ENCODE results near the gene C8A.

C8A gene

GRCh38 chr1:56880774-56881173 lies 26.2 kb downstream of the C8A start:
- no peak overlapping the region for H3K4me3 ChIP-seq (ENCODE audit: low read depth, low read length)

DNA sequence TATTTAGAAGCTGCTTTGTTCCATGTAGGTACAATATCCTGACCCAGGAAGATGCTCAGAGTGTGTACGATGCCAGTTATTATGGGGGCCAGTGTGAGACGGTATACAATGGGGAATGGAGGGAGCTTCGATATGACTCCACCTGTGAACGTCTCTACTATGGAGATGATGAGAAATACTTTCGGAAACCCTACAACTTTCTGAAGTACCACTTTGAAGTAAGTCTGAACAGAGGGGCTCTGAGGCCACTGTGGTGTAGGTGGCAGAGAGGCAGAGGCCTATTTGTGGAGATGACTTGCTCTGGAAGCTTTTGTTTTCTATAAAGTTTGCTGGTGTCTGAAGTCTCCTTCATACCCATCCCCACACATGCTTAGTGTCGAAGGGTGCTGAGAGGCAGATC lies 26.8 kb downstream of the C8A start:
- H3K4me3 ChIP-seq (ENCODE audit: low read depth, low read length) = no peak overlapping the region

DNA sequence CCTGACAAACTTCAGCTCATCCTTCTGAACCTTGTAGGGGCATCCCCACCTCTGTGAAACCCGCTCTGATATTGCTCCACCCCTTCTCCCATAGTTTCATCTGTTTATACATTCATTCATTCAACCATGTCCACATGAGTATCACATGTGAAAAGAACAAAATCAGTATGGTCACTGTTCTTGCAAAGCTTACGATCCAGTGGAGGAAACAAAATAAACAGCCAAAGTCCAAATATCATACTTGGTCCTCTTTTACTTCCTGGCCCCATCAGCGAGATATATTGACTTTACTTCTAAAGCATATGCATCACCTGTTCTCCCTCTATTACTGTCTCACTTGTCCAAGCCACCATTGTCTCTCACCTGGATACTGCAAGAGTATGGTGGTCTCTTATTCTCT lies 35.6 kb downstream of the C8A start:
- no peak overlapping the region for H3K4me3 ChIP-seq (ENCODE audit: low read depth, low read length)

DNA sequence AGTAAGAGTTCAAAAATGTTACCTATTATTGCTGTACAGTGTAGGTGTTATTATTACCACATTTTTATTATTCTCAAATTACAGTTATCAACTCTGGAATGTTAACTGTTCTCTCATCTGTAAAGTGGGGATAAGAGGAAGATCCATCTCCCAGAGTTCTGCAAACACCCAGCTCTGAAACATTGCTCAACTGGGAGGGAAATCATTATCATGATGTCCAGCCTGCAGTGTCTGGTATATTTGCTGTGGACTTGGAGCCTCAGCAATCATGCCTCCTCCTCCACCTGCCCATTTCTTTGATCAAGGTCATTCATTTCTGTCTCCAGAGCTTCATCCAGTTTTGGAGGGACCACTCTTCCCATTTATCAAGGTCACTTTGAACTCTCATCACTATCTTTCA lies 39.4 kb downstream of the C8A start:
- H3K4me3 ChIP-seq (ENCODE audit: low read depth, low read length) = no peak overlapping the region

GRCh38 chr1:56897150-56898004 lies 42.8 kb downstream of the C8A start:
- H3K4me3 ChIP-seq (ENCODE audit: low read depth, low read length) = no peak overlapping the region

- no peak overlapping the region for H3K4me3 ChIP-seq (ENCODE audit: low read depth, low read length)
Measured at GRCh38 chr1:56898005-56898373, 43.4 kb downstream of the C8A start.

GRCh38 chr1:56898879-56899278 lies 44.3 kb downstream of the C8A start:
- no peak overlapping the region for H3K4me3 ChIP-seq (ENCODE audit: low read depth, low read length)

DNA sequence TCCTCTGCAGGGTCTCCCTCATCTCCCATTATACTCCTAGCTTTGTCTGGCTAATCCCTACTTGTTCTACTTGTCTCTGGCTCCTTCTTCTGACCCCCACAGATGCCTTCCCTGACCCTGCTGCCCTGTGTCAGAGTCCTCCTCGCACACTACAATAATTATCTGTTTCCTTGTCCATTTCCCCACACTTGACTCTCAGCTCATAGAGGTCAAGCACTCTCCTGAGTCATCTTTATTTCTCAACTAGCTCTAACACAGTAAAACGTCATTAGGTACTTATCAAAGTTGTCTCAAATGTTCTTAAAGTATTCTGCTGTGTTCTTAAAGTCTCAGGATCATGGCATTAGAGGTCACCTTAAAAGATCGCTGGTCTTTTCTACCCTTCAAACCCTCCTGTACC lies 47.1 kb downstream of the C8A start:
- no peak overlapping the region for H3K4me3 ChIP-seq (ENCODE audit: low read depth, low read length)

DNA sequence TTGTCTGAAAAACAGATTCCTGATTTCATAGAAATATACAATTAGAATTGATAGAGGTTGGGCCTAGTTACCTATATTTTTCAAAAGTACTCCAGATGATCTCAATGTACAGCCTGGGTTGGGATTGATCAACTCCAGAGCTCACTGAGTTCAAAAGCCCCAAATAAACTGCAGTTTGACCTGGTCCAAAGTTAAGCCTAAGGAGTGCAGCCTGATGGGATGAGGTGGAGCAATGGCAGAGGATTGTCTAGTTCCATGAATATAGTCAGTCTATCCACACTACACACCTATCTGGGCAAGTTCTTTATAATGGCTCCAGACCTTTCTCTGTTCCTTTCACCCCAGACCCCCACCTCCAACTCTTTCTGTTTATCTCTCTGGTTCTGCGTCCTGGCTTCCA lies 49.2 kb downstream of the C8A start:
- no peak overlapping the region for H3K4me3 ChIP-seq (ENCODE audit: low read depth, low read length)

DNA sequence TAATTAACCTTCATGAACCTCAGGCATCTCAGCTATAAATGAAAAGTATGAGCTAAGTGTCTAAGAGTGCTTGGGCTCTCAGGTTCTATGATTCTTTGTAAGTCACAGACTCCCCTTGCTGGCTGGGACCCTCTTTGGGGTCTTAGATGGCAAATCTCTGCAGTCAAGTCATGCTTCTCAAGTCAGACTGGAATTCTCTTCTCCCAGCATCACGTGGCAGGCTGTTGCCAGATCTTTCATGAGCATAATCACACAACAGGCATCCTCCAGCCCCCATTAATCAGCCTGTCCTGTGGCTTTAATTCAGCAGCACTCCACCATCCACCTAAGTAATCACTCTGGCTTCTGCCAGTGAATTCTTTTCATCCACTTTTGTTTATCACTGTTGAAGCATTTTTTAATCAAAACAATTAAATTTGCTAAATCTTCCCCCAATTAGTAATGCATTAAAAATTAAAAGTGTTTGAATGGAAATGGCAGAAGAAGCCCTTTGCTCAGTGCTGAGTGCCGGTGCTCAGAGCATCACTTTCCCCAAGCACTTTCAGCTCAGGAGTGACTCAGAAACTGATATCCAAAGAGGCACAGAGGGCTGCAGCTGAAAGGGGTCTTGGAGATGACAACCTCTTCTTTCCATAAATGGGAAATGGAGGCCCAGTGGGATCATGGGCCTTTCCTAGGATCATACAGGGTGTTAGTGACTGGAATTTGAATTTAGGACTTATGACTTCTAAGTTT lies 50.2 kb downstream of the C8A start:
- H3K4me3 ChIP-seq (ENCODE audit: low read depth, low read length) = no peak overlapping the region

- H3K4me3 ChIP-seq (ENCODE audit: low read depth, low read length) = no peak overlapping the region
Measured at GRCh38 chr1:56905667-56906066, 51.1 kb downstream of the C8A start.

DNA sequence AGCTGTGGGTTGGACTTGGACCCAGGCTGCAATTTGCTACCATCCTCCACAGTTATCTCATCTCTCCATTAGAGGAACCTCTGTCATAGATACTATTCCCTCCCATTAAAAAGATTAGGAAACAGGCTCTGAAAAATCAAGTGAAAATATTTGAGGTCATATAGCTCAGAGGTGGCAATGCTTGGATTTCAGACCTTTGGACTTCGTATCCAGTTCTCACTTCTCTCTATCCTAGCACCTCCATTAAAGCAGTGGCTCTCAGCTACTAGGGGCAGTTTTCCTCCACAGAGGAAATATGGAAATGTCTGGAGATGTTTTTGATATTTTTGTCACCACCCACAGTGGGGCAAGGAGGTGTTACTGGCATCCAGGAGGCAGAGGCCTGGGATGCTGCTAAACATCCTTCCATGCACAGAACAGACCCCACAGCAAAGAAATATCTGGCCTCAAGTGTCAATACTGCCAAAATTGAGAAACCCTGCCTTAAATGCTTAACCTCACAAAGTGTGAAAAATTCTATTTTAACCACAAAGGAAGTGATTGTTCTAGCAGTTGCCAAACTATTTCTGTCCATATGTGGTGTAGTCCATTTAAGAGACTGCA lies 54.1 kb downstream of the C8A start:
- no peak overlapping the region for H3K4me3 ChIP-seq (ENCODE audit: low read depth, low read length)

GRCh38 chr1:56910441-56910985 lies 55.9 kb downstream of the C8A start:
- no peak overlapping the region for H3K4me3 ChIP-seq (ENCODE audit: low read depth, low read length)

GRCh38 chr1:56911098-56911938 lies 56.7 kb downstream of the C8A start:
- no peak overlapping the region for H3K4me3 ChIP-seq (ENCODE audit: low read depth, low read length)

DNA sequence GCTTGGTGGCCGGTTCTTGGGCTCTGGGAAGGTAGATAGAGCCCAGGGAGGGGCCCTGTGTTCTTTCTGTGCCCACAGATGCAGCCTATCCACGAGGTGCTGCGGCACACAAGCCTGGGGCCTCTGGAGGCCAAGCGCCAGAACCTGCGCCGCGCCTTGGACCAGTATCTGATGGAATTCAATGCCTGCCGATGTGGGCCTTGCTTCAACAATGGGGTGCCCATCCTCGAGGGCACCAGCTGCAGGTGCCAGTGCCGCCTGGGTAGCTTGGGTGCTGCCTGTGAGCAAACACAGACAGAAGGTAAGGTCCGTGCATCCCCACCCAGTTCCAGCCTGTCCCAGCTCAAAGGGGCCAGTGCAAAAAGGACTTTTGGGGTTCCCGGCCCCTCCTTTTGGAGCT lies 57.7 kb downstream of the C8A start:
- H3K4me3 ChIP-seq (ENCODE audit: low read depth, low read length) = no peak overlapping the region

DNA sequence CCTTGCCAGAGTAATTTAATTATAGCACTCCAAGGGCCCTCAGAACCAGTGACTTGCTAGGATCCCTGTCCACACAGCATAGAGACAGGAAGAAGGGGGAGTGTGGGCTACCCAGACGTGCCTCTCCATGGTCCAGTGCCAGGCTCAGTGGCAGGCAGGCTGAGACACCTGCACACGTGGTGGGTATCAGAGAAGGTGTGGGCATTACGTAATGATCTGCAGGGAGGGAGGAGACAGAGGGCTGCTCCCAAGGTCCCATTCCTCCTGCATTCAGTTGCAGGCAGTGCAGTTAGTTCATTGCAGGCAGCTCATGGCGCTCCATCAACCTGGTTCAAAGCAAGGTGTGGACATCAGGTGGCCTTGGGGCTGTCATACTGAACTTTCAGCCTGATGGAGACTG lies 61.4 kb downstream of the C8A start:
- no peak overlapping the region for H3K4me3 ChIP-seq (ENCODE audit: low read depth, low read length)

DNA sequence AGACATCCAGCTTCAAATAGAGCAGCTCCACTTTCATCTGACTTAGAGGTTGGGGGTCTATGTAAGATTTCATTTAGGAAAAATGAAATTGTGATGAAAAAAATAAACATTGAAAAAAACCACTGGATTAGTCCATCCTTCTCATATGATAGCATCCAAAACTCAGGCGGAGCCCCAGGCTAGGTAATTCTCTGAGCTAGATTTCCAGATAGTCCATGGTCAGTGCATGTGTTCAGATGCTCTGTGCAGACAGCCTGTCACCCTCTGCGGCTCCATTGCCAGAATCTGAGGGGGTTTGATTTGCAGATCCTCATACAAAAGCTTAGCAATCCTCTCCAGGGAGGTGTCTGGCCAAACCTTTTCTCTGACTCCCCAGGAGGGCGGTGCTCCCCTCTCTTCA lies 62.0 kb downstream of the C8A start:
- H3K4me3 ChIP-seq (ENCODE audit: low read depth, low read length) = no peak overlapping the region

DNA sequence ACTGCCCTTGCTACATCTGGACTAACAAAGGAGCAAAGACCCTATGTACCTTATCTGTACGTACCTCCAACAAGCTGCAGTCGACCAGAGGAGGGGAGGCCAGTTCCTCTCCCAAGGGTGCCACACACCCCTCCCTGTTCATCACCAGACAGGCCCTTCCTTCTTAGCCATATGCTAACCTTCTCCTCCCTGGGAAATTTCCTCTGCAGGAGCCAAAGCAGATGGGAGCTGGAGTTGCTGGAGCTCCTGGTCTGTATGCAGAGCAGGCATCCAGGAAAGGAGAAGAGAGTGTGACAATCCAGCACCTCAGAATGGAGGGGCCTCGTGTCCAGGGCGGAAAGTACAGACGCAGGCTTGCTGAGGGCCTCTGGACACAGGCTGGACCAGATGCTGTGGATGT lies 62.8 kb downstream of the C8A start:
- no peak overlapping the region for H3K4me3 ChIP-seq (ENCODE audit: low read depth, low read length)

GRCh38 chr1:56920591-56921001 lies 66.0 kb downstream of the C8A start:
- H3K4me3 ChIP-seq (ENCODE audit: low read depth, low read length) = no peak overlapping the region

- no peak overlapping the region for H3K4me3 ChIP-seq (ENCODE audit: low read depth, low read length)
Measured at GRCh38 chr1:56921479-56921878, 66.9 kb downstream of the C8A start.

DNA sequence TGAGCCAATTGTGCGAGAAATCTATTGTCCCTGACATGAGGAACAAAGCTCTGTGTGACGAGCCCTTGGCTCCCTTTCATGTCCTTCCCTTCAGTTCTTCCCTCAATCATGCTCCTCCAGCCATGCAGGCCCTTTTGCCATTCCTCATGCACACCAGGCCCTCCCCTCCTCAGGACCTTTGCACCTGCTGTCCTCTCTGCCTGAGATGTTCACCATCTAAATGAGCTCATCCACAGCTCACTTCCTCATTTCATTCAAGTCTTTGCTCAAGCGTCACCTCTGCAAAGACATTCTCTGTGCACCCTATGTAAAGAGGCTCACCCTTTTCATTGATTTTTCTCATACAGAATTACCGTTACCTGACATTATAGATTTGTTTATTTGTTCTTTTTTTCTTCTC lies 67.5 kb downstream of the C8A start:
- H3K4me3 ChIP-seq (ENCODE audit: low read depth, low read length) = no peak overlapping the region
